Panc1 (cell line): ENCODE results near the gene RANBP1. TPM values are rescaled to one million over a fixed set of nuclear protein-coding genes. Genes with fewer than 3 reads are reported as not detected.

Source experiments
- ATAC-seq: fragments of 200-7000 bp; cut with Tn5 transposase; 2 replicates; pipeline ENCODE4 v1.9.1; 2020; ENCODE audit warnings: mild to moderate bottlenecking, moderate library complexity
- BruUV-seq: library from RNA; stranded (reverse); fragments of 400-500 nt; replicated peaks from 2 replicates; lab custom pipeline; 2021; lab: Mats Ljungman, UMichigan
- CTCF ChIA-PET: fragments of 300-600 bp; sonication (Branson Sonifier 250); formaldehyde crosslinking; loops from one replicate; lab custom pipeline; 2022; ENCODE audit warnings: antibody characterized with exemption; lab: Charles Lee
- POLR2A ChIA-PET: fragments of 300-600 bp; sonication (Branson Sonifier 250); formaldehyde crosslinking; loops from one replicate; lab custom pipeline; 2022; ENCODE audit warnings: antibody characterized with exemption; lab: Charles Lee
- DNase-seq: peaks from one replicate; pipeline ENCODE4 v3.0.0-alpha.2; 2010; ENCODE audit warnings: low read depth, low spot score
- H3K27ac ChIP-seq: 2 replicates; pipeline ENCODE4 v1.5.1; 2011; ENCODE audit warnings: mild to moderate bottlenecking, low read length, inconsistent platforms
- H3K27me3 ChIP-seq: fragments of 200-500 bp; sonication (Bioruptor generic); 2 replicates; pipeline ENCODE4 v1.6.0; 2014; ENCODE audit warnings: low read length, inconsistent platforms; ENCODE audit not compliant: control insufficient read depth, insufficient read depth
- H3K36me3 ChIP-seq: fragments of 200-500 bp; sonication (Bioruptor generic); 2 replicates; pipeline ENCODE4 v1.5.1; 2014; ENCODE audit warnings: inconsistent platforms, mild to moderate bottlenecking, low read length, moderate library complexity; ENCODE audit not compliant: control insufficient read depth, insufficient read depth
- H3K4me1 ChIP-seq: 2 replicates; pipeline ENCODE4 v1.5.1; 2011; ENCODE audit warnings: inconsistent platforms, mild to moderate bottlenecking, low read length, moderate library complexity; ENCODE audit not compliant: control insufficient read depth, insufficient read depth
- H3K4me3 ChIP-seq, 2 experiments: 2 replicates each; pipeline ENCODE4 v1.5.1; 2011 to 2012; ENCODE audit warnings: low read depth in 2 of 2, low read length in 2 of 2, mild to moderate bottlenecking in 2 of 2, inconsistent platforms in 1 of 2, moderate library complexity in 1 of 2
- H3K9me3 ChIP-seq: fragments of 200-500 bp; sonication (Bioruptor generic); 2 replicates; pipeline ENCODE4 v1.5.1; 2014; ENCODE audit warnings: low read depth, mild to moderate bottlenecking, inconsistent platforms, low read length, moderate library complexity; ENCODE audit not compliant: control insufficient read depth, insufficient read depth
- CTCF ChIP-seq: fragments of 450-650 bp; IDR thresholded peaks from 2 replicates; pipeline ENCODE4 v1.5.1; 2017; ENCODE audit warnings: mild to moderate bottlenecking
- POLR2AphosphoS5 ChIP-seq: IDR thresholded peaks from 2 replicates; pipeline ENCODE4 v1.6.1; 2012; ENCODE audit warnings: mild to moderate bottlenecking, low read depth, low read length, moderate library complexity
- REST ChIP-seq, 2 experiments: IDR thresholded peaks; 2 replicates each; pipeline ENCODE4 v1.6.1; 2011 to 2012; ENCODE audit warnings: low read depth in 2 of 2, control low read depth in 1 of 2, low read length in 1 of 2, mild to moderate bottlenecking in 1 of 2, moderate library complexity in 1 of 2; ENCODE audit not compliant: insufficient read depth in 1 of 2
- SIN3A ChIP-seq: IDR thresholded peaks from 2 replicates; pipeline ENCODE4 v1.6.1; 2012; ENCODE audit warnings: low read depth, mild to moderate bottlenecking, low read length, moderate library complexity, borderline replicate concordance; ENCODE audit not compliant: insufficient read depth
- TCF7L2 ChIP-seq: IDR thresholded peaks from 2 replicates; pipeline ENCODE4 v1.6.1; 2011; ENCODE audit warnings: mild to moderate bottlenecking, low read depth, low read length, inconsistent platforms
- in situ Hi-C: cut with HindIII; loops from 2 replicates; pipeline ENCODE4 v1.10.0; 2016; ENCODE audit warnings: low sequenced_read_pairs, low pct_unique_long_range_greater_than_20kb
- intact Hi-C: fragments of 100-400 bp; cut with micrococcal nuclease; formaldehyde crosslinking; loops from one replicate; pipeline ENCODE4 v1.10.0; 2022; ENCODE audit not compliant: unreplicated experiment
- total RNA-seq: library from RNA; stranded (reverse); gene quantifications from one replicate; pipeline ENCODE4 v1.2.1, GENCODE V29; 2021; ENCODE audit not compliant: unreplicated experiment

The RANBP1 gene
- total RNA-seq, 1 experiment from 2014 or later = 232 TPM

GRCh38 chr22:20156611-20157429, 40.9 kb downstream of the RANBP1 start:
- H3K4me1 ChIP-seq = no peaks in the 10 kb centered on the region
- no peak overlapping the region for H3K27ac ChIP-seq
- no peaks in the 10 kb centered on the region for H3K36me3 ChIP-seq
- peak; percentile 92 for ATAC-seq
- no peaks in the 10 kb centered on the region for H3K27me3 ChIP-seq
- in situ Hi-C loops (no loop called here), intact Hi-C loops (loop anchor here (2.0 kb wide), 1 partner anchor 128 kb away; no protein-coding TSS in a partner anchor)
- peak; percentile 89 for TF ChIP-seq CTCF
- no peak for TF ChIP-seq SIN3A
- TF ChIP-seq REST (IDR thresholded peaks at IDR 0.05; ENCODE audit: insufficient read depth in 1 of 2, low read depth in 2 of 2, low read length in 1 of 2) = 0 out of 4 replicates have a peak, but pooled peaks of 1 of the 2 experiments have one; percentile 9
- TF ChIP-seq TCF7L2 = no peak
- TF ChIP-seq POLR2AphosphoS5 = no peak
- ChIA-PET POLR2A (no interaction called here), CTCF (interaction anchor here (0.6 kb wide), 1 partner anchor 128 kb away, joined by 3 read pairs; no protein-coding TSS in a partner anchor)
- DNase-seq = peak; percentile 64
- no peak overlapping the region for H3K4me3 ChIP-seq
- H3K9me3 ChIP-seq = no peaks in the 10 kb centered on the region
- BruUV-seq = no TSS peak

- in situ Hi-C loops (no loop called here), intact Hi-C loops (loop anchor here (2.0 kb wide), 1 partner anchor 127 kb away; no protein-coding TSS in a partner anchor)
- Histone ChIP-seq H3K4me1 (no peaks in the 10 kb centered on the region), H3K9me3 (no peaks in the 10 kb centered on the region), H3K36me3 (no peaks in the 10 kb centered on the region), H3K27ac (no peak overlapping the region), H3K4me3 (no peak overlapping the region), H3K27me3 (no peaks in the 10 kb centered on the region)
- ChIA-PET CTCF (interaction anchor here (0.6 kb wide), 1 partner anchor 127 kb away, joined by 3 read pairs; no protein-coding TSS in a partner anchor), POLR2A (no interaction called here)
- DNase-seq (no peak), ATAC-seq (peak; percentile 26; the same call in 1 of the 2 replicates)
- no TSS peak for BruUV-seq
- no peak for TF ChIP-seq CTCF
- no peak for TF ChIP-seq SIN3A
- no peak for TF ChIP-seq TCF7L2
- no peak for TF ChIP-seq POLR2AphosphoS5
- TF ChIP-seq REST (IDR thresholded peaks at IDR 0.05; ENCODE audit: insufficient read depth in 1 of 2, low read depth in 2 of 2, low read length in 1 of 2) = no peak
Observed at GRCh38 chr22:20157430-20158183, 41.7 kb downstream of the RANBP1 start.
